ENCODE measurements around the gene PCDHA11. TPM values are rescaled to one million over a fixed set of nuclear protein-coding genes. Genes with fewer than 3 reads are reported as not detected.

PCDHA11 gene, protein sequence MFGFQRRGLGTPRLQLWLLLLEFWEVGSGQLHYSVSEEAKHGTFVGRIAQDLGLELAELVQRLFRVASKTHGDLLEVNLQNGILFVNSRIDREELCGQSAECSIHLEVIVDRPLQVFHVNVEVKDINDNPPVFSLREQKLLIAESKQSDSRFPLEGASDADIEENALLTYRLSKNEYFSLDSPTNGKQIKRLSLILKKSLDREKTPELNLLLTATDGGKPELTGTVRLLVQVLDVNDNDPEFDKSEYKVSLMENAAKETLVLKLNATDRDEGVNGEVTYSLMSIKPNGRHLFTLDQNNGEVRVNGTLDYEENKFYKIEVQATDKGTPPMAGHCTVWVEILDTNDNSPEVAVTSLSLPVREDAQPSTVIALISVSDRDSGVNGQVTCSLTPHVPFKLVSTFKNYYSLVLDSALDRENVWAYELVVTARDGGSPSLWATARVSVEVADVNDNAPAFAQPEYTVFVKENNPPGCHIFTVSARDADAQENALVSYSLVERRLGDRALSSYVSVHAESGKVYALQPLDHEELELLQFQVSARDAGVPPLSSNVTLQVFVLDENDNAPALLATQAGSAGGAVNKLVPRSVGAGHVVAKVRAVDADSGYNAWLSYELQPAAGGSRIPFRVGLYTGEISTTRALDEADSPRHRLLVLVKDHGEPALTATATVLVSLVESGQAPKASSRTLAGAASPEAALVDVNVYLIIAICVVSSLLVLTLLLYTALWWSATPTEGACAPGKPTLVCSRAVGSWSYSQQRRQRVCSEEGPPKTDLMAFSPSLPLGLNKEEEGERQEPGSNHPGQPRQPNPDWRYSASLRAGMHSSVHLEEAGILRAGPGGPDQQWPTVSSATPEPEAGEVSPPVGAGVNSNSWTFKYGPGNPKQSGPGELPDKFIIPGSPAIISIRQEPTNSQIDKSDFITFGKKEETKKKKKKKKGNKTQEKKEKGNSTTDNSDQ
- 80.4 TPM for total RNA-seq

DNA sequence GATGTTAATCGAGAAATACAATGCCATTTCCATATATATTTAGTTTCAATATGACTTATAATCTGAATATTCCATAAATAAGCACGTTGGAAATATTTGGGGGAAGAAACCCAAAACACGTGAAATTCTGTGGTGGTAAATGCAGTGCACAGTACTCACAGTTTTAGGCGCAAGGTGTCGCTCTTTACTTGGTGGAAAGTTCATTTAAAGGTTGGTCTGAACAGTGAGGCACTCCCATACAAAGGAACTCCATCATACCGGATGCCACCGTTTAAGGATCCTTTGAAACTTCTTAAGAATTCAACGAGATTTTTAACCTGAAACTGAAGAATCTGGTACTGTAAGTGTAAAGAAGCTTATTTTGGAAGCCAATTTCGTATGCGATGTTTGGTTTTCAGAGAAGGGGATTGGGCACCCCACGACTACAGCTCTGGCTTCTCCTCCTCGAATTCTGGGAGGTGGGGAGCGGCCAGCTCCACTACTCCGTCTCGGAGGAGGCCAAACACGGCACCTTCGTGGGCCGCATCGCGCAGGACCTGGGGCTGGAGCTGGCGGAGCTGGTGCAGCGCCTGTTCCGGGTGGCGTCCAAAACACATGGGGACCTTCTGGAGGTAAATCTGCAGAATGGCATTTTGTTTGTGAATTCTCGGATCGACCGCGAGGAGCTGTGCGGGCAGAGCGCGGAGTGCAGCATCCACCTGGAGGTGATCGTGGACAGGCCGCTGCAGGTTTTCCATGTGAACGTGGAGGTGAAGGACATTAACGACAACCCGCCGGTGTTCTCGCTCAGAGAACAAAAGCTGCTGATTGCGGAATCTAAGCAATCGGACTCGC is at the start of gene PCDHA11:
TSS of gene PCDHA11 (plus strand) at position 237 of the 834 bp plus-strand sequence. CDS start at position 384, 147 bp downstream.

DNA sequence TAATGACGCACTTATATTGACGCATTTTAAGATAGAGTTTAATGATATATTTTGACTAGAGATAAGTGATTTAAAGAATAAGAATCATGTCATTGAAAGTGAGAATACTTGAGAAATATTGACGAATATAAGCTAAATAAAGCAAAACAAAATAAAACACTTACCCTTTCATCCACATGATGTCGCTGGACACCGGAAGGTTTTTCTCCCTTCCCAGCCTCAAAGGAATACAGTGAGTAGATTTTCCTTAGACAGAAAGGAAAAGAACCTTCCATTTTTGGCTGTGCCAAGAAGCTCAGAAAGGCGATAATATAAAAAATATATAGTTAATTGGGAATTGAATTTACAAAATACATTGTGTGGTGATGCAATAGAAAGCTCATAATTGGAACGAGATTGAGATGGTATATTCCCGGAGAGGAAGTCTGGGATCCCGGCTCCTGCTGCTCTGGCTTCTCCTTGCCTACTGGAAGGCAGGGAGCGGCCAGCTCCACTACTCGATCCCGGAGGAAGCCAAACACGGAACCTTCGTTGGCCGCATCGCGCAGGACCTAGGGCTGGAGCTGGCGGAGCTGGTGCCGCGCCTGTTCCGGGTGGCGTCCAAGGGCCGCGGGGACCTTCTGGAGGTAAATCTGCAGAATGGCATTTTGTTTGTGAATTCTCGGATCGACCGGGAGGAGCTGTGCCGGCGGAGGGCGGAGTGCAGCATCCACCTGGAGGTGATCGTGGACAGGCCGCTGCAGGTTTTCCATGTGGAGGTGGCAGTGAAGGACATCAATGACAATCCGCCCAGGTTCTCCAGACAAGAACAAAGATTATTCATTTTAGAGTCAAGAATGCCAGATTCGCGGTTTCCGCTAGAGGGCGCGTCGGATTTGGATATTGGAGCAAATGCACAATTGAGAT is 47.1 kb upstream of the PCDHA11 start, which contains the start of gene PCDHA5:
TSS of gene PCDHA5 (plus strand) at position 239 of the 906 bp plus-strand sequence.

DNA sequence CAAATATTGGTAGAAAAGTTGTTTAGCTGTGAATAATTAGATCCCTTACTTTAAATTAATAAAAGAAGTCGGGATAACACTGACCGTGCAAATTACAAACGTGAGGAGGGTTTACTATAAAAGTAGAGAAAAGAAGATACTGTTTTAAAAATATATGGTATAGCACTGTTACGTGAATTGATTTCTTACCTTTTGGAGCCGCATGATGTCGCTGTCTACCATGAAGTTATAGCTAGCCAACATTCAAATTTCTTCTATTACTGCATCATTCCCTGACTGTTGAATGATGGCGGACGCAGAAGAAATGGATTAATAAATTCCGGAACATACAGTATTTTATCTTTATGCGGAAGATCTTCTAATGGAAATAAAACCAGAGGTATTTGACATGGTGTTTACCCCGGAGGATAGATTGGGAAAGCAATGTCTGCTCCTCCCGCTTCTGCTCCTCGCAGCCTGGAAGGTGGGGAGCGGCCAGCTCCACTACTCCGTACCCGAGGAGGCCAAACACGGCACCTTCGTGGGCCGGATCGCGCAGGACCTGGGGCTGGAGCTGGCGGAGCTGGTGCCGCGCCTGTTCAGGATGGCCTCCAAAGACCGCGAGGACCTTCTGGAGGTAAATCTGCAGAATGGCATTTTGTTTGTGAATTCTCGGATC is 40.9 kb upstream of the PCDHA11 start, which contains the start of gene PCDHA6:
TSS of gene PCDHA6 (plus strand) at position 257 of the 658 bp plus-strand sequence. CDS start at position 389, 132 bp downstream.

DNA sequence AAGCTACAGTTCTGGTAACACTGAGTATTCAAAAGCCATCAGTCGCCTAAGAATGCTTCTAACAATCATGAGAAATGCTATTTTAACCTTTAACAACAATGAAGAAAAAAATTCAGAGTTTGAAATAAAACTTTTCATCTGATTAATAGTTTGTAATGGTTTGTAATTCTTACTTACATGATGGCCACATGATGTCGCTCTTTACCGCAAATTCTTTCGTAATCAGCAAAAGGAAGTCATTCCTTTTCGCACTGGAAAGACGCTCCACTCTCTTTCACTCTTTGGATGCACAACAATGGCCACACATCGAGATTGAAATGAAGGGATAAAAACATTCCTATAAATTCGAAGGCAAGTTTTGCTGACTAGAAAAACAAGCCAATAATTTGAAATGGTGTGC is 34.8 kb upstream of the PCDHA11 start, which contains the start of gene PCDHA7:
TSS of gene PCDHA7 (plus strand) at position 277 of the 400 bp plus-strand sequence. CDS start at position 392, 115 bp downstream.

DNA sequence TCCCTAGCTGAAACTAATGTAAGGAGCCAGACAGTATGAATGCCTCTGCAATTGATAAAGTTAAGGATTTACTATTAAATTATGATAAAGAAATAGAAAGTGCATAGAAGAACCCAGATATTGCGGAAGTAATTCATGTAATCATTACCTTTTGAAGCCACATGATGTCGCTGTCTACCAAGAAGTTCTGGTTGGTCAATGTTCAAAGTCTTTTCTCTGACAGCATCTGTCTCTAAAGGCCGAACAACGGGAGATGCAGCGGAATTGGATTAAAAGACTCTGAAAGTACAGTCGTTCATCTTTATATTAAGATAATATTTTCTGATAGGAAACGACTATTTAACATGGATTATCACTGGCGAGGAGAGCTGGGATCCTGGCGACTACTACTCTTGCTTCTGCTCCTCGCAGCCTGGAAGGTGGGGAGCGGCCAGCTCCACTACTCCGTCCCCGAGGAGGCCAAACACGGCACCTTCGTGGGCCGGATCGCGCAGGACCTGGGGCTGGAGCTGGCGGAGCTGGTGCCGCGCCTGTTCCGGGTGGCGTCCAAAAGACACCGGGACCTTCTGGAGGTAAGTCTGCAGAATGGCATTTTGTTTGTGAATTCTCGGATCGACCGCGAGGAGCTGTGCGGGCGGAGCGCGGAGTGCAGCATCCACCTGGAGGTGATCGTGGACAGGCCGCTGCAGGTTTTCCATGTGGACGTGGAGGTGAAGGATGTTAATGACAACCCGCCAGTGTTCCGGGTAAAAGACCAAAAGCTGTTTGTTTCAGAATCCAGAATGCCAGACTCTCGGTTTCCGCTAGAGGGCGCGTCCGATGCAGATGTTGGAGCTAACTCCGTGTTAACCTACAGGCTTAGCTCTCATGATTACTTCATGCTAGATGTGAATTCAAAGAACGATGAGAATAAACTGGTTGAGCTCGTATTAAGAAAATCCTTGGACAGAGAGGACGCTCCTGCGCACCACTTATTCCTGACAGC is 27.5 kb upstream of the PCDHA11 start, which contains the start of gene PCDHA8:
TSS of gene PCDHA8 (plus strand) at position 210 of the 985 bp plus-strand sequence. CDS start at position 345, 135 bp downstream.

DNA sequence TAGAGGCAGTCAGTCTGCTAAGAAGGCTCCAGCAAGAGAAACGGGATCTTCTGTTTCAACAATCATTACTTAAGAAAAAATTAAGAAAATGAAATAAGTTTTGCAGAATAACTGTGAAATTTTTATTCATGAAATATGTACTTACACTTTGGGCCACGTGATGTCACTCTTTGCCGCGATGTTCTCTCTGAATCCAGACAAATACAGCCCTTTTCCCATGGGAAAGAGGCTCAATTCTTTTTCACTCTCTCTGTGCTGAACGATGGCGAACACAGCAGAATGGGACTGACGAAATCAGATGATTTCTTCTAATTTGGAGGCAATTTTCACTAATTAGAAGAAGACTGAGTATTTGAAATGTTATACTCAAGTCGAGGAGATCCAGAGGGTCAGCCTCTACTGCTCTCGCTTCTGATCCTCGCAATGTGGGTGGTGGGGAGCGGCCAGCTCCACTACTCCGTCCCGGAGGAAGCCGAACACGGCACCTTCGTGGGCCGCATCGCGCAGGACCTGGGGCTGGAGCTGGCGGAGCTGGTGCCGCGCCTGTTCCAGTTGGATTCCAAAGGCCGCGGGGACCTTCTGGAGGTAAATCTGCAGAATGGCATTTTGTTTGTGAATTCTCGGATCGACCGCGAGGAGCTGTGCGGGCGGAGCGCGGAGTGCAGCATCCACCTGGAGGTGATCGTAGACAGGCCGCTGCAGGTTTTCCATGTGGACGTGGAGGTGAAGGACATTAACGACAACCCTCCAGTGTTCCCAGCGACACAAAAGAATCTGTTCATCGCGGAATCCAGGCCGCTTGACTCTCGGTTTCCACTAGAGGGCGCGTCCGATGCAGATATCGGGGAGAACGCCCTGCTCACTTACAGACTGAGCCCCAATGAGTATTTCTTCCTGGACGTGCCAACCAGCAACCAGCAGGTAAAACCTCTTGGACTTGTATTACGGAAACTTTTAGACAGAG is 20.3 kb upstream of the PCDHA11 start, which contains the start of gene PCDHA9:
TSS of gene PCDHA9 (plus strand) at position 244 of the 964 bp plus-strand sequence. CDS start at position 358, 114 bp downstream.

DNA sequence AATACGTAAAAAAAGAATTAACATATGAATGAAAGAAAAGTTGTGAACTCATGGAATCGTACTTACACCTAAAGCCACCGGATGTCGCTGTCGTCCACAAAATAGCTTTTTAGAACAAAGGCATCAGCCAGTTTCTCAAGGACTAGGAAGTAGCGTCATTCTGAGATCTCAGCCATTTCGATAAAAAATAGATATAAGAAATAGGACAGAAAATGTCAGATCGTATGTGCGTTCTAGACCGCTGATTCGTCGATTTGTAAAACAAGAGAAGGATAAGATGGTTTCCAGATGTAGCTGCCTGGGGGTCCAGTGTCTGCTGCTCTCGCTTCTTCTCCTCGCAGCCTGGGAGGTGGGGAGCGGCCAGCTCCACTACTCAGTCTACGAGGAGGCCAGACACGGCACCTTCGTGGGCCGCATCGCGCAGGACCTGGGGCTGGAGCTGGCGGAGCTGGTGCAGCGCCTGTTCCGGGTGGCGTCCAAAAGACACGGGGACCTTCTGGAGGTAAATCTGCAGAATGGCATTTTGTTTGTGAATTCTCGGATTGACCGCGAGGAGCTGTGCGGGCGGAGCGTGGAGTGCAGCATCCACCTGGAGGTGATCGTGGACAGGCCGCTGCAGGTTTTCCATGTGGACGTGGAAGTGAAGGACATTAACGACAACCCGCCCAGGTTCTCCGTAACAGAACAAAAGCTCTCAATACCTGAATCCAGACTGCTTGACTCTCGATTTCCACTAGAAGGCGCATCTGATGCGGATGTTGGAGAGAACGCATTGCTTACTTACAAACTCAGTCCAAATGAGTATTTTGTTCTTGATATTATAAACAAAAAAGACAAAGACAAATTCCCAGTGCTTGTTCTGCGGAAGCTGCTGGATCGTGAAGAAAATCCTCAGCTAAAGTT is 12.7 kb upstream of the PCDHA11 start, which contains the start of gene PCDHA10:
TSS of gene PCDHA10 (plus strand) at position 126 of the 903 bp plus-strand sequence. CDS start at position 278, 152 bp downstream.

DNA sequence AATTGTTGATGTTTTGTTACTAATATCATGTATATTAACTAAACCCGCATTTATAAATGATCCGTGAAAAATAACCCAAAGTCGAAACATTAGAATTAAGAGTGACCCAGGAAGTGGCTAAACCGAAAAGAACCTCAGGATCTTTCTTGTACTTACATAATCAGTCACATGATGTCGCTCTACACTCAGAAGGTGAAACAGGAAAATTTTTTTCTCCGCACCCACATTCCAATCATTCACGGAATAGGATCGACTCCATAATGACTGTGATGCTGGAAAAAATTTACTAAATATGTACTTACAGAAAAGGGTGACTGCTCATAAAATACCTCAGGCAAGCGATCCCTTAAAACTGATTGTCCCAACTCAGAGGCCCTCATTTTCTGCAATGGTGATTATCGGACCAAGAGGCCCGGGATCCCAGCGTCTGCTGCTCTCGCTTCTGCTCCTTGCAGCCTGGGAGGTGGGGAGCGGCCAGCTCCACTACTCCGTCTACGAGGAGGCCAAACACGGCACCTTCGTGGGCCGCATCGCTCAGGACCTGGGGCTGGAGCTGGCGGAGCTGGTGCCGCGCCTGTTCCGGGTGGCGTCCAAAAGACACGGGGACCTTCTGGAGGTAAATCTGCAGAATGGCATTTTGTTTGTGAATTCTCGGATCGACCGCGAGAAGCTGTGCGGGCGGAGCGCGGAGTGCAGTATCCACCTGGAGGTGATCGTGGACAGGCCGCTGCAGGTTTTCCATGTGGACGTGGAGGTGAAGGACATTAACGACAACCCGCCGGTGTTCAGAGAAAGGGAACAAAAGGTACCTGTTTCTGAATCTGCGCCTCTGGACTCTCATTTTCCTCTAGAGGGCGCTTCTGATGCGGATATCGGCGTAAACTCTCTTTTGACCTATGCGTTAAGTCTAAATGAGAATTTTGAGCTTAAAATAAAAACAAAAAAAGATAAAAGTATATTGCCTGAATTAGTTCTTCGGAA is 6.6 kb downstream of the PCDHA11 start, which contains the start of gene PCDHA12:
TSS of gene PCDHA12 (plus strand) at position 224 of the 981 bp plus-strand sequence. CDS start at position 389, 165 bp downstream.

DNA sequence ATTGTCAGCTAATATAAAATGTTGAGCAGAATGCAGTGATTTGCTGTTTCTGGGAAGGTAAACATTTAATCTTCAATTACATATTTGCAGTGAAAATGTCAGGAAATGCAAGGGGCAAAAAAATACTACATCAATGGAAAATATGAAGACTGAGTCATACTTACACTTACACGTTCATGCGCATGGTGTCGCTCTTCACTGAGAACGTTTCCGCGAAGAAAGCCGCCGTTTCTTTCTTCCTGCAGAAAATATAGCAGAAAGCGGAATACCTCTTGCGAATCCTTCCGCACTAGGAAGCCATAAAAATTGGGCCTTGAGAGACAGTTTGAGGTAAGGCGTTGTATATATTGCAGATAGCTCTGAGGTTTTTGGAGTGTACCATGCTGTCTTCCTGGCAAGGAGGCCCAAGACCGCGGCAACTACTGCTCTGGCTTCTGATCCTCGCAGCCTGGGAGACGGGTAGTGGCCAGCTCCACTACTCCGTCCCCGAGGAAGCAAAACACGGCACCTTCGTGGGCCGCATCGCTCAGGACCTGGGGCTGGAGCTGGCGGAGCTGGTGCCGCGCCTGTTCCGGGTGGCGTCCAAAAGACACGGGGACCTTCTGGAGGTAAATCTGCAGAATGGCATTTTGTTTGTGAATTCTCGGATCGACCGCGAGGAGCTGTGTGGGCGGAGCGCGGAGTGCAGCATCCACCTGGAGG is 13.3 kb downstream of the PCDHA11 start, which contains the start of gene PCDHA13:
TSS of gene PCDHA13 (plus strand) at position 236 of the 702 bp plus-strand sequence. CDS start at position 381, 145 bp downstream.

Measured in parietal lobe (tissue), 1 donor.